H1 (cell line): ENCODE results near the gene PNPLA1. TPM values are rescaled to one million over a fixed set of nuclear protein-coding genes. Genes with fewer than 3 reads are reported as not detected.

Source experiments
- CTCF ChIA-PET: fragments of 300-600 bp; sonication (Branson Sonifier 250); formaldehyde crosslinking; loops from one replicate; lab custom pipeline; 2021; ENCODE audit not compliant: partially characterized antibody; lab: Charles Lee
- POLR2A ChIA-PET: fragments of 300-600 bp; sonication (Branson Sonifier 250); formaldehyde crosslinking; loops from one replicate; lab custom pipeline; 2021; ENCODE audit warnings: inconsistent platforms; ENCODE audit not compliant: partially characterized antibody; lab: Charles Lee
- DNase-seq, 2 experiments: peaks; one replicate each; pipeline versions ENCODE4 v3.0.0 to v3.0.0-alpha.2; 2010 to 2022; ENCODE audit warnings: low spot score in 2 of 2, low read depth in 1 of 2, mixed read lengths in 1 of 2
- FAIRE-seq: peaks from 2 replicates; lab custom pipeline; 2011; peaks lifted over from hg19 to GRCh38; lab: Jason Lieb, UNC
- H2AFZ ChIP-seq: 2 replicates; pipeline ENCODE4 v1.8.1; 2012; ENCODE audit warnings: low read length, inconsistent platforms
- H2AK5ac ChIP-seq: 2 replicates; pipeline ENCODE4 v1.6.1; 2013; ENCODE audit warnings: low read depth, low read length
- H2BK120ac ChIP-seq: replicated peaks from 2 replicates; pipeline ENCODE3; 2013; ENCODE audit warnings: low read depth, low read length, inconsistent platforms
- H2BK12ac ChIP-seq: 2 replicates; pipeline ENCODE4 v1.6.1; 2013; ENCODE audit warnings: low read depth, low read length
- H2BK15ac ChIP-seq: 2 replicates; pipeline ENCODE4 v1.6.1; 2013; ENCODE audit warnings: low read length
- H2BK20ac ChIP-seq: 2 replicates; pipeline ENCODE4 v1.6.1; 2013; ENCODE audit warnings: low read length
- H2BK5ac ChIP-seq: 2 replicates; pipeline ENCODE4 v1.6.1; 2013; ENCODE audit warnings: low read depth, low read length
- H3K14ac ChIP-seq: 2 replicates; pipeline ENCODE4 v1.6.1; 2013; ENCODE audit warnings: inconsistent platforms; ENCODE audit not compliant: insufficient read length
- H3K18ac ChIP-seq: 2 replicates; pipeline ENCODE4 v1.6.1; 2013; ENCODE audit warnings: low read length; ENCODE audit errors: extremely low read depth
- H3K23ac ChIP-seq: 2 replicates; pipeline ENCODE4 v1.6.1; 2013; ENCODE audit warnings: inconsistent platforms; ENCODE audit not compliant: insufficient read length
- H3K23me2 ChIP-seq: 2 replicates; pipeline ENCODE4 v1.6.1; 2013; ENCODE audit warnings: low read depth, low read length
- H3K27ac ChIP-seq: 2 replicates; pipeline ENCODE4 v1.6.1; 2011; ENCODE audit warnings: low read depth, low read length, inconsistent platforms
- H3K27me3 ChIP-seq, 4 experiments: replicated peaks in 1 of 4; 1 replicate in 1 of 4; 2 replicates in 3 of 4; pipeline versions ENCODE4 v1.6.1 to v1.8.1; 2011 to 2013; ENCODE audit warnings: low read length in 3 of 4, mild to moderate bottlenecking in 3 of 4, inconsistent platforms in 2 of 4, mixed read lengths in 2 of 4, moderate library complexity in 1 of 4; ENCODE audit not compliant: control insufficient read depth in 3 of 4, insufficient read depth in 3 of 4; ENCODE audit errors: extremely low read depth in 1 of 4
- H3K36me3 ChIP-seq, 4 experiments: 2 replicates each; pipeline versions ENCODE4 v1.6.1 to v1.8.1; 2011 to 2013; ENCODE audit warnings: mild to moderate bottlenecking in 4 of 4, low read length in 3 of 4, moderate library complexity in 2 of 4, control low read depth in 1 of 4, inconsistent platforms in 1 of 4; ENCODE audit not compliant: insufficient read depth in 4 of 4, control insufficient read depth in 2 of 4
- H3K4ac ChIP-seq: replicated peaks from 2 replicates; pipeline ENCODE3; 2013; ENCODE audit warnings: low read length, low read depth, mixed read lengths, inconsistent platforms; ENCODE audit not compliant: insufficient read length
- H3K4me1 ChIP-seq, 4 experiments: replicated peaks in 1 of 4; 1 replicate in 1 of 4; 2 replicates in 3 of 4; pipeline versions ENCODE4 v1.6.1 to v1.8.1; 2011 to 2013; ENCODE audit warnings: low read length in 3 of 4, inconsistent platforms in 2 of 4, mixed read lengths in 1 of 4; ENCODE audit not compliant: insufficient read depth in 4 of 4, control insufficient read depth in 3 of 4
- H3K4me2 ChIP-seq, 2 experiments: 2 replicates each; pipeline versions ENCODE4 v1.6.1 to v1.8.1; 2011 to 2013; ENCODE audit warnings: low read depth in 2 of 2, low read length in 2 of 2, control low read depth in 1 of 2, inconsistent platforms in 1 of 2, mild to moderate bottlenecking in 1 of 2; ENCODE audit not compliant: insufficient read depth in 1 of 2
- H3K4me3 ChIP-seq, 4 experiments: fragments of 200-600, 300-600 bp in 1 of 4; sonication (generic), shearing (Covaris generic), sonication (Bioruptor Twin) in 1 of 4; 2 replicates each; pipeline versions ENCODE4 v1.5.1 to v1.8.1; 2011 to 2016; ENCODE audit warnings: low read length in 4 of 4, low read depth in 3 of 4, control low read depth in 2 of 4, inconsistent platforms in 2 of 4, mild to moderate bottlenecking in 2 of 4, mixed read lengths in 1 of 4, moderate library complexity in 1 of 4; ENCODE audit not compliant: insufficient read depth in 2 of 4; ENCODE audit errors: extremely low read depth in 1 of 4
- H3K56ac ChIP-seq: replicated peaks from 2 replicates; pipeline ENCODE3; 2013; ENCODE audit warnings: low read depth, mild to moderate bottlenecking, mixed read lengths, low read length, inconsistent platforms; ENCODE audit not compliant: insufficient read length
- H3K79me1 ChIP-seq: 2 replicates; pipeline ENCODE4 v1.6.1; 2013; ENCODE audit warnings: low read depth, low read length, control low read depth
- H3K79me2 ChIP-seq, 2 experiments: 2 replicates each; pipeline versions ENCODE4 v1.6.1 to v1.8.1; 2012 to 2013; ENCODE audit warnings: low read length in 2 of 2, mild to moderate bottlenecking in 2 of 2, inconsistent platforms in 1 of 2; ENCODE audit not compliant: insufficient read depth in 2 of 2, control insufficient read depth in 1 of 2
- H3K9ac ChIP-seq, 4 experiments: replicated peaks in 1 of 4; 1 replicate in 1 of 4; 2 replicates in 3 of 4; pipeline versions ENCODE4 v1.6.1 to v1.8.1; 2011 to 2013; ENCODE audit warnings: low read depth in 3 of 4, low read length in 3 of 4, control low read depth in 2 of 4, mild to moderate bottlenecking in 2 of 4, moderate library complexity in 2 of 4, inconsistent platforms in 1 of 4; ENCODE audit errors: extremely low read depth in 1 of 4
- H3K9me3 ChIP-seq, 2 experiments: 2 replicates each; pipeline versions ENCODE4 v1.6.1 to v1.8.1; 2012 to 2013; ENCODE audit warnings: mild to moderate bottlenecking in 2 of 2, moderate library complexity in 2 of 2, control low read depth in 1 of 2, inconsistent platforms in 1 of 2, low read depth in 1 of 2, low read length in 1 of 2, mixed read lengths in 1 of 2; ENCODE audit not compliant: insufficient read depth in 2 of 2
- H4K20me1 ChIP-seq, 2 experiments: replicated peaks in 1 of 2; 2 replicates each; pipeline versions ENCODE3 to v1.8.1; 2011 to 2013; ENCODE audit warnings: inconsistent platforms in 2 of 2, low read length in 2 of 2, mild to moderate bottlenecking in 1 of 2; ENCODE audit not compliant: insufficient read depth in 2 of 2, control insufficient read depth in 1 of 2
- H4K5ac ChIP-seq: 2 replicates; pipeline ENCODE4 v1.6.1; 2013; ENCODE audit warnings: low read length, low read depth, mixed read lengths, inconsistent platforms; ENCODE audit not compliant: insufficient read length
- H4K8ac ChIP-seq: 2 replicates; pipeline ENCODE4 v1.8.0; 2013; ENCODE audit warnings: mild to moderate bottlenecking, moderate library complexity, low read length, inconsistent platforms; ENCODE audit not compliant: insufficient read depth; ENCODE audit errors: extremely low read depth
- H4K91ac ChIP-seq: replicated peaks from 2 replicates; pipeline ENCODE3; 2013; ENCODE audit warnings: low read length, mixed read lengths, inconsistent platforms; ENCODE audit not compliant: insufficient read length
- GABPA ChIP-seq: IDR thresholded peaks from 2 replicates; pipeline ENCODE4 v1.6.1; 2011; ENCODE audit warnings: mild to moderate bottlenecking, low read length, moderate library complexity, borderline replicate concordance; ENCODE audit not compliant: insufficient read depth
- HDAC2 ChIP-seq, 2 experiments: fragments of 300-600 bp in 1 of 2; sonication (generic) in 1 of 2; IDR thresholded peaks; 2 replicates each; pipeline ENCODE4 v1.6.1; 2011 to 2012; ENCODE audit warnings: low read depth in 2 of 2, low read length in 2 of 2, mild to moderate bottlenecking in 2 of 2, moderate library complexity in 2 of 2, borderline replicate concordance in 1 of 2, inconsistent platforms in 1 of 2
- HDAC6 ChIP-seq: IDR thresholded peaks from one replicate; pipeline ENCODE4 v1.7.1; 2012; ENCODE audit warnings: low read depth, mild to moderate bottlenecking, inconsistent platforms, low read length, moderate library complexity
- JUND ChIP-seq: IDR thresholded peaks from 2 replicates; pipeline ENCODE4 v1.6.1; 2011; ENCODE audit warnings: mild to moderate bottlenecking, improper control_type of control experiment, low read length
- NANOG ChIP-seq: IDR thresholded peaks from 2 replicates; pipeline ENCODE4 v1.6.1; 2011; ENCODE audit warnings: low read length, low read depth, mild to moderate bottlenecking, inconsistent platforms; ENCODE audit not compliant: insufficient read depth, poor library complexity, severe bottlenecking
- RAD21 ChIP-seq, 2 experiments: IDR thresholded peaks in 1 of 2; conservative IDR thresholded peaks in 1 of 2; 2 replicates each; pipeline ENCODE4 v1.6.1; 2011; ENCODE audit warnings: low read depth in 2 of 2, low read length in 2 of 2, improper control_type of control experiment in 1 of 2, inconsistent platforms in 1 of 2, mild to moderate bottlenecking in 1 of 2, moderate library complexity in 1 of 2
- SIX5 ChIP-seq: IDR thresholded peaks from 2 replicates; pipeline ENCODE4 v1.6.1; 2011; ENCODE audit warnings: mild to moderate bottlenecking, low read depth, low read length
- SP1 ChIP-seq: IDR thresholded peaks from 2 replicates; pipeline ENCODE4 v1.6.1; 2011; ENCODE audit warnings: low read depth, low read length
- SUZ12 ChIP-seq: fragments of 200-600 bp; sonication (generic); IDR thresholded peaks from 2 replicates; pipeline ENCODE4 v1.6.1; 2012; ENCODE audit warnings: mild to moderate bottlenecking, inconsistent platforms, low read length, moderate library complexity, mixed read lengths
- TBP ChIP-seq: IDR thresholded peaks from 2 replicates; pipeline ENCODE4 v1.6.1; 2011; ENCODE audit warnings: low read depth, low read length, improper control_type of control experiment
- TCF12 ChIP-seq: IDR thresholded peaks from 2 replicates; pipeline ENCODE4 v1.6.1; 2011; ENCODE audit warnings: low read depth, mild to moderate bottlenecking, low read length
- ZNF274 ChIP-seq: IDR thresholded peaks from 2 replicates; pipeline ENCODE4 v1.7.0; 2012; ENCODE audit warnings: low read length, borderline replicate concordance; ENCODE audit errors: extremely low read depth
- polyA plus RNA-seq, 7 experiments: library from polyadenylated mRNA; depleted of rRNA in 3 of 7; stranded (reverse) in 5 of 7; unstranded in 2 of 7; fragments of >200 nt in 5 of 7; fragments of 200-250 nt in 2 of 7; gene quantifications; 1 replicate in 5 of 7; 2 replicates in 1 of 7; 4 replicates in 1 of 7; pipeline versions ENCODE4 v1.2.1 to v1.2.3, GENCODE V29; 2011 to 2013; ENCODE audit warnings: missing spikeins in 2 of 7, mixed read lengths in 2 of 7
- total RNA-seq: library from RNA; stranded (reverse); fragmentation: NEBNext Ultra II Directional; extraction: Animal tissue kit (Norgen Biotek cat#: 25700); gene quantifications from 2 replicates; pipeline ENCODE4 v1.2.1, GENCODE V29; 2021
- TF ChIP-seq, protein P1 (sequence below): IDR thresholded peaks from 2 replicates; pipeline ENCODE4 v1.6.1; 2011; ENCODE audit warnings: low read depth, mild to moderate bottlenecking, low read length; ENCODE audit not compliant: insufficient read depth
- TF ChIP-seq, protein P2 (sequence below): IDR thresholded peaks from 2 replicates; pipeline ENCODE4 v1.6.1; 2012; ENCODE audit warnings: inconsistent platforms

The PNPLA1 gene
- total and polyA plus RNA-seq, 2 of the 8 experiments (the other 6 are each of a cell fraction or from before 2014, with no cell fraction given), result not detected

DNA sequence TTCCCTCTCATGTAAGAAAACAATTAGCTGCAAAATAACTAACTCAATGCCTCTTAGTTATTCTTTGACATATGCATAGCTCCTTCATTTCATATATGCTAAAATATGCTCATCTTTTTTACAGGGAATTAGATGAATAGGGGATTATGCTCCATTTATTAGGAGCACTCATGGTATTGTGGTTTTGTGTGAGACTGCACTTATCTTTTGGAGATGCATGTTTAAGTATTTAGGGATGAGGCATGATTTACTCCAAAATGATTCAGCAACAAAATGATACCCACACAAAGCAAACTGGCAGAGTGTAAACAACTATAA is 58.0 kb downstream of the PNPLA1 start:
- Histone ChIP-seq H3K4me1 (peaks cover 0 to 16% (median 5%) of the 10 kb centered on the region in 4 experiments; a peak in 5 of 7 replicates), H4K5ac (no peak overlapping the region), H3K56ac (no peak overlapping the region), H3K79me1 (no peaks in the 10 kb centered on the region), H4K20me1 (peaks cover 0 to 2% of the 10 kb centered on the region in 2 experiments), H3K4me3 (no peak overlapping the region), H3K27ac (no peak overlapping the region), H3K4me2 (0 out of 4 replicates have a peak overlapping the region, but pooled peaks of 1 of the 2 experiments have one; percentile 39), H3K18ac (no peak overlapping the region), H2BK20ac (no peak overlapping the region), H3K23ac (no peak overlapping the region), H2AK5ac (no peak overlapping the region), H3K36me3 (no peaks in the 10 kb centered on the region), H4K8ac (no peak overlapping the region), H4K91ac (no peak overlapping the region), H3K4ac (no peak overlapping the region), H3K79me2 (no peaks in the 10 kb centered on the region), H2AFZ (no peak overlapping the region), H2BK15ac (no peak overlapping the region), H2BK12ac (no peak overlapping the region), H3K14ac (no peak overlapping the region), H3K9me3 (no peaks in the 10 kb centered on the region), H2BK5ac (no peak overlapping the region), H3K9ac (no peak overlapping the region), H2BK120ac (no peak overlapping the region), H3K23me2 (no peaks in the 10 kb centered on the region), H3K27me3 (no peaks in the 10 kb centered on the region; a peak in 1 of 7 replicates)
- FAIRE-seq (no peak), DNase-seq (no peak)
- ChIA-PET POLR2A (no interaction called here), CTCF (interaction anchor here (0.6 to 4.2 kb wide), 5 partner anchors 12 to 984 kb away, joined by 4 to 19 read pairs (median 8); no protein-coding TSS in a partner anchor)
- TF ChIP-seq, protein P1, sequence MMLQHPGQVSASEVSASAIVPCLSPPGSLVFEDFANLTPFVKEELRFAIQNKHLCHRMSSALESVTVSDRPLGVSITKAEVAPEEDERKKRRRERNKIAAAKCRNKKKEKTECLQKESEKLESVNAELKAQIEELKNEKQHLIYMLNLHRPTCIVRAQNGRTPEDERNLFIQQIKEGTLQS, result no peak
- TF ChIP-seq JUND, result no peak
- TF ChIP-seq HDAC6, result no peak
- no peak for TF ChIP-seq TCF12
- TF ChIP-seq HDAC2 (IDR thresholded peaks at IDR 0.05; ENCODE audit: borderline replicate concordance in 1 of 2, low read depth in 2 of 2, low read length in 2 of 2), result no peak
- TF ChIP-seq NANOG, result no peak
- TF ChIP-seq GABPA, result no peak
- TF ChIP-seq TBP, result no peak
- no peak for TF ChIP-seq ZNF274
- TF ChIP-seq, protein P2, sequence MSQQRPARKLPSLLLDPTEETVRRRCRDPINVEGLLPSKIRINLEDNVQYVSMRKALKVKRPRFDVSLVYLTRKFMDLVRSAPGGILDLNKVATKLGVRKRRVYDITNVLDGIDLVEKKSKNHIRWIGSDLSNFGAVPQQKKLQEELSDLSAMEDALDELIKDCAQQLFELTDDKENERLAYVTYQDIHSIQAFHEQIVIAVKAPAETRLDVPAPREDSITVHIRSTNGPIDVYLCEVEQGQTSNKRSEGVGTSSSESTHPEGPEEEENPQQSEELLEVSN, result no peak
- no peak for TF ChIP-seq SP1
- TF ChIP-seq SUZ12, result no peak
- TF ChIP-seq RAD21 (IDR thresholded peaks at IDR 0.05 in 1 of 2, conservative IDR thresholded peaks at IDR 0.05 in 1 of 2; ENCODE audit: low read depth in 2 of 2, low read length in 2 of 2), result no peak
- no peak for TF ChIP-seq SIX5
